HG03095 (cell line): ENCODE data around the gene TNS1.

Source experiments
- ATAC-seq: cut with Tn5 transposase; IDR thresholded peaks from one replicate; pipeline ENCODE4 v1.9.1; 2021; ENCODE audit warnings: moderate library complexity; ENCODE audit not compliant: unreplicated experiment

The TNS1 gene

GRCh38 chr2:218017211-218018053 lies 14.6 kb upstream of the TNS1 start:
- ATAC-seq, result no peak

GRCh38 chr2:218016810-218017209 lies 14.0 kb upstream of the TNS1 start:
- no peak for ATAC-seq

- no peak for ATAC-seq
These were observed 13.1 kb upstream of the TNS1 start for GRCh38 chr2:218015586-218016521.

GRCh38 chr2:218014706-218015585 lies 12.2 kb upstream of the TNS1 start:
- ATAC-seq, result no peak

GRCh38 chr2:218013289-218013688 lies 10.5 kb upstream of the TNS1 start:
- no peak for ATAC-seq

- no peak for ATAC-seq
These were observed 9.5 kb upstream of the TNS1 start for GRCh38 chr2:218012284-218012683.

GRCh38 chr2:218011653-218012040 lies 8.9 kb upstream of the TNS1 start:
- ATAC-seq, result no peak

- ATAC-seq, result no peak
These were observed 8.3 kb upstream of the TNS1 start for GRCh38 chr2:218010984-218011652.

- ATAC-seq, result no peak
These were observed 7.6 kb upstream of the TNS1 start for GRCh38 chr2:218010140-218010983.

GRCh38 chr2:218009765-218010139 lies 7.0 kb upstream of the TNS1 start:
- ATAC-seq, result no peak

- no peak for ATAC-seq
These were observed 6.4 kb upstream of the TNS1 start for GRCh38 chr2:218009231-218009630.

- ATAC-seq, result no peak
These were observed 5.6 kb upstream of the TNS1 start for GRCh38 chr2:218008060-218009040.

GRCh38 chr2:218006741-218007140 lies 3.9 kb upstream of the TNS1 start:
- no peak for ATAC-seq

GRCh38 chr2:218005486-218005885 lies 2.7 kb upstream of the TNS1 start:
- ATAC-seq, result no peak

- no peak for ATAC-seq
These were observed 2.2 kb upstream of the TNS1 start for GRCh38 chr2:218005028-218005427.

- no peak for ATAC-seq
These were observed 1.2 kb upstream of the TNS1 start for GRCh38 chr2:218003981-218004419.

- no peak for ATAC-seq
These were observed 618 bp upstream of the TNS1 start for GRCh38 chr2:218003281-218003944.
